OCI-LY7 (cell line): Measurements from ENCODE around the gene MUC5B. TPM values are rescaled to one million over a fixed set of nuclear protein-coding genes. Genes with fewer than 3 reads are reported as not detected.

Experiments used
- BruUV-seq: library from RNA; stranded (reverse); fragments of 400-500 nt; replicated peaks from 2 replicates; lab custom pipeline; 2021; lab: Mats Ljungman, UMichigan
- CTCF ChIA-PET: fragments of 300-600 bp; sonication (Branson Sonifier 250); formaldehyde crosslinking; loops from one replicate; lab custom pipeline; 2022; ENCODE audit warnings: antibody characterized with exemption; ENCODE audit not compliant: unreplicated experiment; lab: Charles Lee
- POLR2A ChIA-PET: fragments of 300-600 bp; sonication (Branson Sonifier 250); formaldehyde crosslinking; loops from one replicate; lab custom pipeline; 2022; ENCODE audit warnings: antibody characterized with exemption; lab: Charles Lee
- DNase-seq: peaks from one replicate; pipeline ENCODE4 v3.0.0-alpha.2; 2015; ENCODE audit warnings: low spot score
- H2AFZ ChIP-seq: fragments of 200-600 bp; sonication (generic), shearing (Covaris generic); 2 replicates; pipeline ENCODE4 v1.6.1; 2014; ENCODE audit warnings: mild to moderate bottlenecking, antibody characterized with exemption, low read length, moderate library complexity
- H3K27ac ChIP-seq: fragments of 200-600 bp; sonication (generic); 2 replicates; pipeline ENCODE4 v1.5.1; 2014; ENCODE audit warnings: mixed run types, low read depth, mild to moderate bottlenecking, moderate library complexity, low read length, inconsistent platforms; ENCODE audit not compliant: poor library complexity, severe bottlenecking
- H3K36me3 ChIP-seq: fragments of 200-600 bp; sonication (generic); 2 replicates; pipeline ENCODE4 v1.6.1; 2014; ENCODE audit warnings: mild to moderate bottlenecking, antibody characterized with exemption, low read length, moderate library complexity, mixed read lengths; ENCODE audit not compliant: insufficient read depth
- H3K4me1 ChIP-seq: fragments of 200-600 bp; sonication (generic); 2 replicates; pipeline ENCODE4 v1.5.1; 2014; ENCODE audit warnings: mild to moderate bottlenecking, low read length; ENCODE audit not compliant: insufficient read depth, poor library complexity, severe bottlenecking
- H3K4me2 ChIP-seq: fragments of 200-600 bp; sonication (generic); 2 replicates; pipeline ENCODE4 v1.6.1; 2014; ENCODE audit warnings: mild to moderate bottlenecking, low read length
- H3K4me3 ChIP-seq: fragments of 200-600 bp; sonication (generic); 2 replicates; pipeline ENCODE4 v1.5.1; 2014; ENCODE audit warnings: mild to moderate bottlenecking, low read depth, low read length; ENCODE audit not compliant: poor library complexity, severe bottlenecking
- H3K79me2 ChIP-seq: fragments of 200-600 bp; sonication (generic); 2 replicates; pipeline ENCODE4 v1.6.1; 2016; ENCODE audit warnings: low read depth, mild to moderate bottlenecking, low read length, moderate library complexity, mixed read lengths; ENCODE audit not compliant: insufficient read depth
- H3K9me2 ChIP-seq: fragments of 200-600 bp; sonication (generic); 2 replicates; pipeline ENCODE4 v1.6.1; 2016; ENCODE audit warnings: mild to moderate bottlenecking, low read length, mixed read lengths; ENCODE audit not compliant: insufficient read depth
- H3K9me3 ChIP-seq: fragments of 200-600 bp; sonication (generic); 2 replicates; pipeline ENCODE4 v1.6.1; 2014; ENCODE audit warnings: mild to moderate bottlenecking, mixed run types, low read length, mixed read lengths
- H4K20me1 ChIP-seq: fragments of 200-600 bp; sonication (generic); 2 replicates; pipeline ENCODE4 v1.6.1; 2014; ENCODE audit warnings: mild to moderate bottlenecking, antibody characterized with exemption, low read length, moderate library complexity, mixed read lengths; ENCODE audit not compliant: insufficient read depth
- CTCF ChIP-seq: fragments of 200-600 bp; sonication (generic); conservative IDR thresholded peaks from 2 replicates; pipeline ENCODE4 v1.5.1; 2014; ENCODE audit warnings: mild to moderate bottlenecking, antibody characterized with exemption, low read length, moderate library complexity, mixed read lengths
- EZH2phosphoT487 ChIP-seq: fragments of 200-600 bp; sonication (generic); IDR thresholded peaks from 2 replicates; pipeline ENCODE4 v1.6.1; 2018; ENCODE audit warnings: low read depth, borderline replicate concordance, mild to moderate bottlenecking, mixed run types, antibody characterized with exemption, low read length, moderate library complexity, mixed read lengths
- intact Hi-C: fragments of 100-400 bp; cut with micrococcal nuclease; formaldehyde crosslinking; loops from one replicate; pipeline ENCODE4 v1.10.0; 2022; ENCODE audit not compliant: unreplicated experiment
- total RNA-seq, 2 experiments: library from RNA; depleted of rRNA in 1 of 2; stranded (reverse); fragments of >200 nt in 1 of 2; shearing (Covaris generic) in 1 of 2; gene quantifications; 2 replicates each; pipeline ENCODE4 v1.2.3, GENCODE V29; 2014 to 2022

The MUC5B gene
- total RNA-seq, 2 experiments from 2014 or later: under 0.01 TPM; not detected in 1

- BruUV-seq: no TSS peak
- TF ChIP-seq CTCF: no peak
- no peak for TF ChIP-seq EZH2phosphoT487
These were observed 7.9 kb downstream of the MUC5B start for GRCh38 chr11:1230456-1231395.

GRCh38 chr11:1231396-1232020, 8.6 kb downstream of the MUC5B start:
- H3K79me2 ChIP-seq: no peaks in the 10 kb centered on the region
- H3K4me3 ChIP-seq: no peak overlapping the region
- no peaks in the 10 kb centered on the region for H3K9me3 ChIP-seq
- H3K9me2 ChIP-seq: no peaks in the 10 kb centered on the region
- BruUV-seq: no TSS peak
- H3K4me2 ChIP-seq: no peak overlapping the region
- intact Hi-C loops: no loop called here
- ChIA-PET POLR2A (no interaction called here), CTCF (no interaction called here)
- no peak for DNase-seq
- TF ChIP-seq CTCF: no peak
- no peak for TF ChIP-seq EZH2phosphoT487
- no peaks in the 10 kb centered on the region for H3K36me3 ChIP-seq
- H3K27ac ChIP-seq: no peak overlapping the region
- no peak overlapping the region for H2AFZ ChIP-seq
- no peaks in the 10 kb centered on the region for H3K4me1 ChIP-seq
- H4K20me1 ChIP-seq: no peaks in the 10 kb centered on the region

More at GRCh38 chr11:1230456-1231395, 7.9 kb downstream of the MUC5B start:
- POLR2A ChIA-PET: no interaction called here
- Histone ChIP-seq H2AFZ (no peak overlapping the region), H3K36me3 (no peaks in the 10 kb centered on the region), H3K79me2 (no peaks in the 10 kb centered on the region), H3K4me1 (no peaks in the 10 kb centered on the region), H3K9me3 (no peaks in the 10 kb centered on the region), H3K4me3 (no peak overlapping the region), H3K27ac (no peak overlapping the region), H3K9me2 (no peaks in the 10 kb centered on the region), H3K4me2 (no peak overlapping the region), H4K20me1 (no peaks in the 10 kb centered on the region)
- CTCF ChIA-PET: no interaction called here
- intact Hi-C loops: no loop called here
- no peak for DNase-seq
